Keratinocyte (primary cell): ENCODE measurements around the gene S100B. TPM values are rescaled to one million over a fixed set of nuclear protein-coding genes. Genes with fewer than 3 reads are reported as not detected.
"Not testable (repeated sequence)": the region's sequence is repeated elsewhere in the genome, so short reads cannot be mapped to it uniquely, and the experiment has no call there.

ENCODE experiments used
- DNase-seq: peaks from one replicate; pipeline ENCODE4 v3.0.0-alpha.2; 2011; ENCODE audit warnings: low read depth, missing footprints, low spot score
- FAIRE-seq: peaks from 2 replicates; lab custom pipeline; 2011; peaks lifted over from hg19 to GRCh38; lab: Jason Lieb, UNC
- H2AFZ ChIP-seq: 2 replicates; pipeline ENCODE4 v1.6.0; 2012; ENCODE audit warnings: low read length, control low read depth, inconsistent platforms; ENCODE audit not compliant: control insufficient read depth
- H3K27ac ChIP-seq: 2 replicates; pipeline ENCODE4 v1.5.1; 2011; ENCODE audit warnings: low read length; ENCODE audit not compliant: control insufficient read depth, insufficient read depth
- H3K27me3 ChIP-seq: 3 replicates; pipeline ENCODE4 v1.6.0; 2011; ENCODE audit warnings: low read length; ENCODE audit not compliant: control insufficient read depth, insufficient read depth; ENCODE audit errors: extremely low read depth
- H3K36me3 ChIP-seq, 2 experiments: 2 replicates in 1 of 2; 3 replicates in 1 of 2; pipeline ENCODE4 v1.5.1; 2011; ENCODE audit warnings: low read length in 2 of 2, mild to moderate bottlenecking in 1 of 2; ENCODE audit not compliant: control insufficient read depth in 2 of 2, insufficient read depth in 2 of 2; ENCODE audit errors: extremely low read depth in 1 of 2
- H3K4me1 ChIP-seq: 3 replicates; pipeline ENCODE4 v1.5.1; 2011; ENCODE audit warnings: low read length; ENCODE audit not compliant: control insufficient read depth, insufficient read depth; ENCODE audit errors: extremely low read depth
- H3K4me2 ChIP-seq: 3 replicates; pipeline ENCODE4 v1.6.0; 2011; ENCODE audit warnings: low read depth, low read length; ENCODE audit not compliant: control insufficient read depth, insufficient read depth; ENCODE audit errors: extremely low read depth
- H3K4me3 ChIP-seq, 3 experiments: fragments of 200-600 bp in 1 of 3; sonication (generic) in 1 of 3; 2 replicates in 2 of 3; 3 replicates in 1 of 3; pipeline ENCODE4 v1.5.1; 2011 to 2016; ENCODE audit warnings: low read length in 3 of 3, mild to moderate bottlenecking in 3 of 3, control low read depth in 2 of 3, inconsistent platforms in 1 of 3, low read depth in 1 of 3, mixed read lengths in 1 of 3, mixed run types in 1 of 3, moderate library complexity in 1 of 3; ENCODE audit not compliant: control insufficient read depth in 2 of 3, insufficient read depth in 2 of 3; ENCODE audit errors: extremely low read depth in 1 of 3
- H3K79me2 ChIP-seq: 2 replicates; pipeline ENCODE4 v1.6.0; 2012; ENCODE audit warnings: low read length; ENCODE audit not compliant: control insufficient read depth, insufficient read depth
- H3K9ac ChIP-seq: 3 replicates; pipeline ENCODE4 v1.6.0; 2011; ENCODE audit warnings: low read length; ENCODE audit not compliant: control insufficient read depth, insufficient read depth; ENCODE audit errors: extremely low read depth
- H3K9me1 ChIP-seq: 3 replicates; pipeline ENCODE4 v1.6.0; 2011; ENCODE audit warnings: low read length; ENCODE audit not compliant: control insufficient read depth, insufficient read depth; ENCODE audit errors: extremely low read depth
- H3K9me3 ChIP-seq: 2 replicates; pipeline ENCODE4 v1.5.1; 2012; ENCODE audit warnings: low read depth, low read length; ENCODE audit not compliant: control insufficient read depth
- H4K20me1 ChIP-seq: 3 replicates; pipeline ENCODE4 v1.6.0; 2011; ENCODE audit warnings: low read length; ENCODE audit not compliant: control insufficient read depth, insufficient read depth; ENCODE audit errors: extremely low read depth
- EZH2 ChIP-seq: IDR thresholded peaks from one replicate; pipeline ENCODE4 v1.6.1; 2012; ENCODE audit warnings: inconsistent platforms, mild to moderate bottlenecking, low read length, moderate library complexity
- dilution Hi-C: fragments of 300-500 bp; cut with MboI; formaldehyde crosslinking; loops from one replicate; pipeline ENCODE4 v1.7.0; 2020; ENCODE audit warnings: low sequenced_read_pairs; ENCODE audit not compliant: extremely low pct_ligation_motif_present
- polyA plus RNA-seq, 5 experiments: library from polyadenylated mRNA; depleted of rRNA in 3 of 5; stranded (reverse) in 3 of 5; stranded (forward) in 1 of 5; unstranded in 1 of 5; fragments of >200 nt; gene quantifications; 1 replicate in 1 of 5; 2 replicates in 3 of 5; 3 replicates in 1 of 5; pipeline versions ENCODE4 v1.2.1 to v1.2.3, GENCODE V29; 2011 to 2012; ENCODE audit warnings: missing spikeins in 2 of 5, low read depth in 1 of 5, low replicate concordance in 1 of 5
- TF ChIP-seq, protein P1 (sequence below), 3 experiments: IDR thresholded peaks in 1 of 3; conservative IDR thresholded peaks in 1 of 3; optimal IDR thresholded peaks in 1 of 3; 2 replicates in 2 of 3; 3 replicates in 1 of 3; pipeline versions ENCODE3 to v1.5.1; 2011; ENCODE audit warnings: low read length in 3 of 3, mild to moderate bottlenecking in 3 of 3, moderate library complexity in 2 of 3, control low read depth in 1 of 3, inconsistent platforms in 1 of 3; ENCODE audit not compliant: insufficient read depth in 2 of 3; ENCODE audit errors: extremely low read depth in 1 of 3

The S100B gene
- polyA plus RNA-seq, 1 donor (not counting 4 experiments of a cell fraction or from before 2014, with no cell fraction given): not detected

GRCh38 chr21:46585191-46585953, 19.5 kb downstream of the S100B start:
- Histone ChIP-seq H2AFZ (no peak overlapping the region), H3K9me1 (no peaks in the 10 kb centered on the region), H3K79me2 (no peaks in the 10 kb centered on the region), H3K27ac (no peak overlapping the region), H3K4me1 (peaks cover 12% of the 10 kb centered on the region), H4K20me1 (no peaks in the 10 kb centered on the region), H3K4me3 (peak overlapping the region in 1 of 3 experiments; percentile 38), H3K36me3 (peaks cover 0 to 5% of the 10 kb centered on the region in 2 experiments), H3K9ac (no peak overlapping the region), H3K27me3 (no peaks in the 10 kb centered on the region), H3K9me3 (peaks cover 10% of the 10 kb centered on the region), H3K4me2 (no peak overlapping the region)
- FAIRE-seq (peak; percentile 92), DNase-seq (peak; percentile 48)
- dilution Hi-C loops: no loop called here
- TF ChIP-seq EZH2: no peak

GRCh38 chr21:46581780-46582307, 23.0 kb downstream of the S100B start:
- Histone ChIP-seq H3K27ac (no peak overlapping the region), H3K4me1 (peaks cover 12% of the 10 kb centered on the region), H3K9ac (no peak overlapping the region), H3K4me3 (no peak overlapping the region), H3K4me2 (no peak overlapping the region), H3K27me3 (no peaks in the 10 kb centered on the region), H3K79me2 (no peaks in the 10 kb centered on the region), H4K20me1 (no peaks in the 10 kb centered on the region), H3K9me3 (peaks cover 10% of the 10 kb centered on the region), H3K9me1 (no peaks in the 10 kb centered on the region), H2AFZ (no peak overlapping the region), H3K36me3 (peaks cover 0 to 5% of the 10 kb centered on the region in 2 experiments)
- dilution Hi-C loops: no loop called here
- DNase-seq (no peak), FAIRE-seq (no peak)
- TF ChIP-seq, protein P1, sequence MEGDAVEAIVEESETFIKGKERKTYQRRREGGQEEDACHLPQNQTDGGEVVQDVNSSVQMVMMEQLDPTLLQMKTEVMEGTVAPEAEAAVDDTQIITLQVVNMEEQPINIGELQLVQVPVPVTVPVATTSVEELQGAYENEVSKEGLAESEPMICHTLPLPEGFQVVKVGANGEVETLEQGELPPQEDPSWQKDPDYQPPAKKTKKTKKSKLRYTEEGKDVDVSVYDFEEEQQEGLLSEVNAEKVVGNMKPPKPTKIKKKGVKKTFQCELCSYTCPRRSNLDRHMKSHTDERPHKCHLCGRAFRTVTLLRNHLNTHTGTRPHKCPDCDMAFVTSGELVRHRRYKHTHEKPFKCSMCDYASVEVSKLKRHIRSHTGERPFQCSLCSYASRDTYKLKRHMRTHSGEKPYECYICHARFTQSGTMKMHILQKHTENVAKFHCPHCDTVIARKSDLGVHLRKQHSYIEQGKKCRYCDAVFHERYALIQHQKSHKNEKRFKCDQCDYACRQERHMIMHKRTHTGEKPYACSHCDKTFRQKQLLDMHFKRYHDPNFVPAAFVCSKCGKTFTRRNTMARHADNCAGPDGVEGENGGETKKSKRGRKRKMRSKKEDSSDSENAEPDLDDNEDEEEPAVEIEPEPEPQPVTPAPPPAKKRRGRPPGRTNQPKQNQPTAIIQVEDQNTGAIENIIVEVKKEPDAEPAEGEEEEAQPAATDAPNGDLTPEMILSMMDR (optimal IDR thresholded peaks at IDR 0.05 in 1 of 3, IDR thresholded peaks at IDR 0.05 in 1 of 3, conservative IDR thresholded peaks at IDR 0.05 in 1 of 3; ENCODE audit: extremely low read depth in 1 of 3, insufficient read depth in 2 of 3, low read length in 3 of 3): no peak
- TF ChIP-seq EZH2: no peak

- H3K9me3 ChIP-seq, DNase-seq, H3K4me2 ChIP-seq, H4K20me1 ChIP-seq, H3K27ac ChIP-seq, H3K9ac ChIP-seq, FAIRE-seq, H2AFZ ChIP-seq, H3K79me2 ChIP-seq, H3K27me3 ChIP-seq, dilution Hi-C loops, H3K9me1 ChIP-seq, H3K4me1 ChIP-seq, H3K4me3 ChIP-seq, H3K36me3 ChIP-seq: not testable (repeated sequence)
These were observed 25.5 kb downstream of the S100B start for GRCh38 chr21:46579394-46579793.

DNA sequence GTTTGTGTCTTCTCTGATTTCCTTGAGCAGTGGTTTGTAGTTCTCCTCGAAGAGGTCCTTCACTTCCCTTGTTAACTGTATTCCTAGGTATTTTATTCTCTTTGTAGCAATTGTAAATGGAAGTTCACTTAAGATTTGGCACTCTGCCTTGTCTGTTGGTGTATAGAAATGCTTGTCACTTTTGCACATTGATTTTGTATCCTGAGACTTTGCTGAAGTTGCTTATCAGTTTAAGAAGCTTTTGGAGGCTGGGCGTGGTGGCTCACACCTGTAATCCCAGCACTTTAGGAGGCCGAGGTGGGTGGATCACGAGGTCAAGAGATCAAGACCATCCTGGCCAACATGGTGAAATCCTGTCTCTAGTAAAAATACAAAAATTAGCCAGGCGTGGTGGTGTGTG, 27.1 kb downstream of the S100B start:
- H3K9ac ChIP-seq, H3K4me3 ChIP-seq, dilution Hi-C loops, DNase-seq, H3K27me3 ChIP-seq, H3K4me1 ChIP-seq, H3K9me1 ChIP-seq, H3K4me2 ChIP-seq, H4K20me1 ChIP-seq, H3K36me3 ChIP-seq, H3K79me2 ChIP-seq, FAIRE-seq, H3K27ac ChIP-seq, H3K9me3 ChIP-seq, H2AFZ ChIP-seq: not testable (repeated sequence)
